HG03064 (cell line): ENCODE data around the gene GABBR1.

ENCODE experiments used
- ATAC-seq: cut with Tn5 transposase; IDR thresholded peaks from one replicate; pipeline ENCODE4 v1.9.1; 2021; ENCODE audit warnings: low read depth; ENCODE audit not compliant: unreplicated experiment

GABBR1 gene

DNA sequence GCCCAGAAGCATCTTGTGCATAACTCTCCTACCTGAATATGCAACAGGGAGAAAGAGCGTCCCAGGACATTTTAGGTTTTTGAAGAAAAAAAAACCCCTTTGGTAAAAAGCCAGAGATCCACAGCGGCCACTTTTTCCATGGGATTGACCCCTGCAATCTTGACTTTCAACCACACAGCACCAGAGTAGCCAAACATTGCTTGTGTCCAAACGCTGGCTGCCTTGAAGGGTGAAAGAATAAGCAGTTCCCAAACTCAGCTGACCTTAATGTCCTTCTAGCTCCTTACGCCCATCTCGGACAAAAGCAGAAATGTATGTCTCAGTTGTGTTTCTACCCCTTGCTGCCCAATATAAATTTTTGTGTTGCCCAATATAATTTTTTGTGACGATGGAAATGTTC, 22.7 kb upstream of the GABBR1 start:
- no peak for ATAC-seq

DNA sequence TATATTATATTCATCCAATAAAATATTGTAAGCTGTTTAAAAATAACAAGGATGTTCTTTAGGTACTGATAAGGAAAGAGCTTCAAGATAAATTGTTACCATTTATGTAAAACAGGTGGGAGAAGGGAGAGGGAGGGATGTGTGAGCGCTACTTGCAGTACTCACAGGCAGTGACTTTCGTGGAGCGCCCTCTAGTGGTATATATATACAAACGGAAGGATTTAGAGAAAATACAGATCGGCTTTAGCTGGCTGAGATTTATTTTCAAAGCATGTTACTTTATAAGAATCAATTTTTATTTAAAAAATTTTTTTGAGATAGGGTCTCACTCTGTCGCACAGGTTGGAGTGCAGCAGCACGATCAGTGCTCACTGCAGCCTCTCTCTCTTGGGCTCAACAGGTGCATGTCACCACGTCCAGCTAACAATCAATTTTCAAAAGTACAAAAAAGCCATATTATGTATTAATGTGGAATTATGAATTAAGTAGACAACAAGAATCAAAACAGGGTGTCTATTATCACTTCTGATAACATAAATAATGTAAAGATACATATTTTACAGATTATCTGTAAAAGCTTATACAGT, 20.6 kb upstream of the GABBR1 start:
- ATAC-seq: no peak

DNA sequence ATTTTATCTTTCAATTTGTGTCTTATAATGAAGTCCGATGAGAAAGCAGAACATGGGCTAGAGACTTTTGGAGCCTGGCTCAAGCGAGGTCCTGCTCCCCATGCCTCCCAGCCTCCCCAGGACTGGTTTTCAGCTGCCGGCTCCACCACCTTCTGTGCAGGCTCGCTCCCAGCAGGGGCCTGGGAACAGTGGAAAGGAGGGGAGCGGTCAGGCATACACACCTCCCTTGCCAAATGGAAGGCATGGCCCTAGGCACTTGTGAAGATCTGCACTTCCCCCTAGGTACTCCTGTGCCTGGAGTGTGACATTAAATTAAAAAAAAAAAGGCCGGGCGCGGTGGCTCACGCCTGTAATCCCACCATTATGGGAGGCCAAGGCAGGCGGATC, 19.2 kb upstream of the GABBR1 start:
- no peak for ATAC-seq

DNA sequence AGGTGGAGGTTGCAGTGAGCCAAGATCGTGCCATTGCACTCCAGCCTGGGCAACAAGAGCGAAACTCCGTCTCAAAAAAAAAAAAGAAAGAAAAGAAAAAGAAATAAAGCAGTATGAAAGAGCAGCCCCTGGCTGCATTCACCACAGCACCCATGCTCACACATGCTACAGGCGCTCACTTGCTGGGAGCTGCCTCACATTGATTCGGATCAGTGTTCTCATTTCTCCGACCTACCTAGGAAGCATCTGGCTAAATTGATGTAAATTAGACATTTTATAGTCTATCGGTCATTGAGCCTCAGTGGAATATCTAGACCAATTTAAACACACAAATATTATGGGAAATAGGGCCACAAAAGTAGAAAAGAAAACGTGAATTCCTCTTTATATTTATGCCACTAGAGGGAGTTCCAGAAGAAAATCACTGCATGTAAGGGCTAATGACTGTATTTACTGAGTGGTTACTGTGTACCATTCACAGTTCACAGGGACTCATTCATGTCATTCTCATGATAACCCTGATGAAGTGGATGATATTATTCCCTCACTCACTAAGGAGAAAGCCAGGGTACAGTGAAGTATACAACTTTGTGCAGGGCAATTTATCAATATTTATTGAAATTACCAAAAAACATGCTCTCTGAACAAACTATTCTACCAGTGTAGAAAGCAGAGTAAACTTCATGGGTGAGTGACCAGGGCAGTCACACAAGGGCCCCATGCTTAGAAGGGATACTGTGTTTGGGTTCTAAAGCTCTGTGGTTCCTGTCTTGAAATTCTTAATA, 18.6 kb upstream of the GABBR1 start:
- no peak for ATAC-seq

DNA sequence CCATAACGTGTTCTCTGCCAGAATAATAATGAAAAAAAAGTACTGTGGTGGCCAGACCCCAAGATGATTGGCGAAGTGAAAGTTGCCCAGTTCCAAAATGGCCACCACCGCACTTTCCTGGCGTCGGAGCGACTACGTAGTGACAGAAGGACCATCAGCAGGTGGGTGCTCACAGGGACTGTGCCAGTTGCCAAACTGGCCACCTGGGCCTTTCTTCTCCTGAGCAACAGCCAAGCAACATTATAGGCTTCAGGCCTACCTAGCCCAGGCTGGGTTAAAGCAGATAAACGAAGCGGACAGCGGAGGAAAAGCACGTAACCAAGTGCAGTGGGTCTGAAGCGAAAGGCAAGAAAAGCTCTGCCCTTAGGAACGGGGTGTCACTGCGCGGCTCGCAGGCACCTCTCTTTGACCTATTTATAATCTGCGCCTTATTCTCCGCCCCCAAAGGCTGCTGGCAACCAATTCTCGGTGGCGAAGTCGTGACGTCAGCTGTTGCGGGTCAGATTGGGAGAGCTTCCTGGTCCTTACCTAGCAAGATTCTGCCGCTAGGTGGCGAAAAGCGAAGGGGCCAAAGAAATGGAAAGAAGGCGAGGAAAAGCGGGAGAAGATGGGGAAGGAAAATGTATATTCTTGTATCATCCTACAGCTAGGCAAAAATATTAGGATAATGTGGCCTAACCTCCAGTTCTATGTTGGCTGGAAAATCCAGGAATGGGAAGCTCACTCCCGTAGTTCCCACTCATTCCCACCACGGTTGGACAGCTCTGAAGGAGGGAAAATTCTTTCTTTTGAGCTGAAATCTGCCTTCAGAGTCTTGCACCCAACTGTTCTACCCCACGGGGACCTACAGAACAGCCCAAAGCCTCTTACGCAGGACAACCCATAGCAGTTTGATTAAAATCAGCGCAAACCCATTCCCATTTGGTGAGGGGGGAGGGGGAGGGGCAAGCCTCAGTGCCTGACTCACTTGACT, 17.0 kb upstream of the GABBR1 start:
- peak; percentile 94 for ATAC-seq

DNA sequence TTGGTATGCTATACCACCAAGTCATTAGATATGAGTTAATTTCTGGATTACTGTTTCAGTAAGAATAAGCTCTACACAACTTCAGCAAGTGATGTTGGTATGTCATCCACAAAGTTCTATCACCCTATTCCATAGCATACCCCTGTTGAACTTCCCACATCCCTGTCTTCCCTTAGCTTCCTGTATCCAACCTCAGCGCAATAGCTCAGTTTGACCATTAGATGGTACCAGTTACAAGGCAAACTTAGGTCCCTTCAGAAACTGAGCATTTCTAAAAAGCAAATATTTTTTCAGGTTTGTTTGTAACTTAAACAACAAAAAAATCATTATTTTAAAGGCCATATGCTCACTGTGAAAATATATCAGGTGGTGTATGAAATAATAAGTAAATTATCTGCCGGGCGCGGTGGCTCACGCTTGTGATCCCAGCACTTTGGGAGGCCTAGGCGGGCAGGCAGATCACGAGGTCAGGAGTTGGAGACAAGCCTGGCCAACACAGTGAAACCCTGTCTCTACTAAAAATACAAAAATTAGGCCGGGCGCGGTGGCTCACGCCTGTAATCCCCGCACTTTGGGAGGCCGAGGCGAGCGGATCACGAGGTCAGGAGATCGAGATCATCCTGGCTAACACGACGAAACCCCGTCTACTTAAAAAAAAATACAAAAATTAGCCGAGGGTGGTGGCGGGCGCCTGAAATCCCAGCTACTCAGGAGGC, 15.1 kb upstream of the GABBR1 start:
- ATAC-seq: no peak

DNA sequence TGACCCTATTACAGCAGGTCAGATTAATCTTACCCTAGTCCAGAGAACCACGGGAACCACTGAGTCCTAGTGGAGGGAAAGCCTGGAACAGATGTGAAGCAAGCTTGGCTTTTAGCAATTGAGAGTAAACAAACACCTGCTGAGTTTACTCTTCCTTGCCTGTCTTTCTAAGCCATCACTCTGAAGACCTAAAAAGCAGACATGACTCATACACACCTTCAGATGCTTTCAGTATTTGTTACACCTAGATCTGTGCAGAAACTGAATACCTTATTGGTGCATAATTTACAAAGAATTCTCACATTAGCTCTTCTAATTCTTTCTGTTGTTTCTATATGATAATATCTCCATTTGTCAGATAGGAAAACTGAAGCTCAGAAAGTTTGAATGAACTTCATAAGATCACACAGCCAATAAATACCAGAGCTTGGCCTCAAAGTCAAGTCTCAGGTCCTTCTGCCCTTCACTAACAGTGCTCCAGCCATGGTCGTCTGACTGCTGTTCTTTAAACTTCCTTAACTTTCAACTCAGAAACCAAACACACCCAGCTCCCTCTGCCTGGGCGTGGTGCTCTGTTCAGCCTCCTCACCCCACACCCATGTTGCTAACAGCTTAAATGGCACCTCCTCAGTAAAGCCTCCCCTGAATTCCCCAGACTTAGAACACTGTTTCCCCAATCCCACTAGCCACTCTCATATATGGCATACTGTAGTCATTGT, 8.6 kb upstream of the GABBR1 start:
- no peak for ATAC-seq

DNA sequence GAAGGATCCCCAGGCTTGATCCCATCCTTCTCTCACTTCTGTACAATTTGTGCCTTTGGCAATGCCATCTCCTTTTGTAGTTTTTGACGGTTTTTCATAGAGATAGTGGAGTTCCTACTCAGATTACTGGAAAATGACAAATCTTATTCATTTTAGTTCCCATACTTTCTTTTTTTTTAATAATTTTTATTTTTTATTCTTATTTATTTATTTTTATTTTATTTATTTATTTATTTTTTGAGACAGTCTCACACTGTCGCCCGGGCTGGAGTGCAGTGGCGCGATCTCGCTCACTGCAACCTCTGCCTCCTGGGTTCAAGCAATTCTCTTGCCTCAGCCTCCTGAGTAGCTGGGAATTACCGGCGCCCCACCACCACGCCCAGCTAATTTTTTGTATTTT, 4.3 kb upstream of the GABBR1 start:
- ATAC-seq: no peak

DNA sequence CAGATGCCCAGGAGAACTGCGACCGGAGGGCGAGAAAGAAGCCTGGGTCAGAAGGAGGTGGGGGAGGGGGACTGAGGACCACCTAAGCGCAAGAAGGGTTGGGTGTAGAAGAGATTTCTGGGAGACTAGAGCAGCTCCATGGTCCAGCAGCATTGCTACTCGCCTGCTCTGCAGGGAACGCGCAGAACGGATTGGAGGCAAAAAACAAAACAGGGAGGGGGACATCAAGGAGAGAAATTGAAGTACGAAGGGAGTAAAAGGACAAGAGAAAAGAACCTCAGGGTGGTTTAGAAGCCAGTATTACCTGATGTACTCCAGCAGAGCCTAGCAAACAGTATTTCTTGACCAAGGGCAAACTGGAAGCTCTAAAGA, 537 bp upstream of the GABBR1 start:
- peak; percentile 12 for ATAC-seq

DNA sequence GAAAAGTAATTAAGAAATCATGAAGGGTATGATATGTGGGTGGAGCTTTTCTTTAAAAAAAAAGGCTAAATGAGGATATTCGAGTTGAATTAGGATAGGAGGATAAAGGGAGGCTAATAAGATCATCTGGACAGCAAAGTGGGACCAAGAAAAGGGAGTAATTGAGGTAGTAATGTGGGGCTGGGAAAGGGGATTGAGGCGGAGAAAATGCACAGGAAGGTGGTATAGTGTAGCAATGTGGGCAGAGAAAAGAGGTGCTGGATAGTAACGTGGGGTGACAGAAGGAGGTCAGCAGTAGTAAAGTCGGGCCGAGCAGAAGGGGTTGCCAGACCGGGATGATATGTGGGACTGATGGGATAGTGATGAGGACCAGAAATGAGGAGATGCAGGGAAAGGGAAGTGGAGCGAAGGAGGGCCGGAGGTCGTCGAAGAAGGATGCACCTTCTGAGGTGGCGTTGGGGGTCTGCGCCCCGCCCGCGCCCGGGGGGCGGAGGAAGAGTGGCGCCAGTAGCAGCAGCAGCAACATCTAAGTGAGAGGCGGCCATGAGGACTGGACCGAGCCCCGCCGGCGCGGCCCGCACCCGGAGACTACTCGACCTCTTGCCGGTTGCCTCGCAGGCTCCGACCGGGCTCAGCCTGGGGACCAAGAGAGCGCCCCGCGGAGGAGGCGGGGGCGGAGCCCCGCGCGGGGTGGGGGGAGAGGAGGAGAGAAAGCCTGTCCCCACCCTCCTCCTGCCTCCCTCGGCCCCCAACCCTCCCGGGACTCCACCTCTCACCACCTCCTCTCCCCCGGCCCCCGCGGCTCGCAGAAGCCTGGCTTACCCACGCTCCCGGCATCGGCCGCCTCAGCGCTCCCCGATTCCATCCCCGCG, 887 bp downstream of the GABBR1 start:
- peak; percentile 15 for ATAC-seq

DNA sequence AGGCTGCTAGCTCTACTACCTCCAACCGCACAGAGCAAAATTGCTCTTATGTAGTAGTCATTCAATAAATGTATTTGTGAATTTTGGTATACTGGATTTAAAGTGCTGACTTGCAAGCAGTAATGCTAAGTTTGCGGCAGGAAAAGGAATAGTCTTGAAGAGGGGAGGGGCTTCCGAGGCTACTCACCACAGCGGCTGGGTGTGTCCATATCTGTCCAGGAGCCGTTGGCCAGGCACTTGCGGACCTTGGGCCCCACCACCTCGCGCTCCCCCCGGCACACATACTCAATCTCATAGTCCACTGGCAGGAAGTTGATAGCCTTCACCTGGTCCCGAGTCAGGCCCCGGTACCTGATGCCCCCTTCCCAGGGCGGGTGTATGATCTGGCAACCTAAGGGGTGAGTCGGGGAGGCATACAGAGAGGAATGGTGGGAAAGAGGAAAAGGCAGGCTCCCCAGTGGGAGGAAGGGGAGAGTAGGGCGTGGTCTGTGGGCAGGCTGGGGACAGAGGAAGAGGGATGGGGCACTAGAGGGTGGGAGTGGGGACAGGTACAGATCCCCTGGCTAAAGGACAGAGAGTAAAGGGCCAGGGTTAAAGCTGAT, 1.7 kb downstream of the GABBR1 start:
- ATAC-seq: no peak

DNA sequence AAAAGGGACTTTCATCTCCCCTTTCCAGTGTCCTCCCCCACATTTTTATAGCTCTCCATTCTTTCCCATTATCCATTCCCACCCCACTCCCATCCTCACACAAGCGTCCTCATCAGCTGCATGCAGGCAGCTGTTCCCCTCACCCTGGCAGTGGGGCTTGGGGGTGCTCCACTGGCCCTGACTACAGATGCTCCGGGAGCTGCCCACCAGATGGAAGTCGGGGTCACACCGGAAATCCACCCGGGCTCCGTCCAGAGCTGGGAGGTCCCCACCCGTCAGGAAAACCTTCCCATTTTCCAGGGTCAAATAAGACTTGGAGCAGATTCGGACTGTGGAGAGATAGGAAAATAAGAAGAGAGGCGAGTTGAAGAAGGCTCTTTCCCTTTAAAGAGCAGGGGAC, 2.7 kb downstream of the GABBR1 start:
- ATAC-seq: no peak

DNA sequence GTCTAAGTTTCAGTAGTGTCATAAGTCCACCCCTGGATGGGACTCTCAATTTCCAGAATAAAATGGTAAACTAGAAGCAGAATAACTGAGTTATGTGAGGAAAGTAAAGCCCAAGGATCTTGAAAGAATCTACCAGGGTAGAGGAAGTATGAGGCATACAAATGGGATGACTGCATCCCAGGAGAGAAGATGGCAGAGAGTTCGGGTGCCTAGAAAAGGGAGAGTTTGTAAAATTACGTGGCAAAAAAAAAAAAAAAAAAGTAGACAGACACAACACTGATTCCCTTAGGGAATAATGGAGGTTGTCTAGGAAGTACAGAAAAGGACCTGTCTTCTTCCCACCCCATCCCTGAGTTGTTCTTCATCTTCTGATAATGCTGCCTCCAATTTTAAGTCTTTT, 3.4 kb downstream of the GABBR1 start:
- no peak for ATAC-seq

DNA sequence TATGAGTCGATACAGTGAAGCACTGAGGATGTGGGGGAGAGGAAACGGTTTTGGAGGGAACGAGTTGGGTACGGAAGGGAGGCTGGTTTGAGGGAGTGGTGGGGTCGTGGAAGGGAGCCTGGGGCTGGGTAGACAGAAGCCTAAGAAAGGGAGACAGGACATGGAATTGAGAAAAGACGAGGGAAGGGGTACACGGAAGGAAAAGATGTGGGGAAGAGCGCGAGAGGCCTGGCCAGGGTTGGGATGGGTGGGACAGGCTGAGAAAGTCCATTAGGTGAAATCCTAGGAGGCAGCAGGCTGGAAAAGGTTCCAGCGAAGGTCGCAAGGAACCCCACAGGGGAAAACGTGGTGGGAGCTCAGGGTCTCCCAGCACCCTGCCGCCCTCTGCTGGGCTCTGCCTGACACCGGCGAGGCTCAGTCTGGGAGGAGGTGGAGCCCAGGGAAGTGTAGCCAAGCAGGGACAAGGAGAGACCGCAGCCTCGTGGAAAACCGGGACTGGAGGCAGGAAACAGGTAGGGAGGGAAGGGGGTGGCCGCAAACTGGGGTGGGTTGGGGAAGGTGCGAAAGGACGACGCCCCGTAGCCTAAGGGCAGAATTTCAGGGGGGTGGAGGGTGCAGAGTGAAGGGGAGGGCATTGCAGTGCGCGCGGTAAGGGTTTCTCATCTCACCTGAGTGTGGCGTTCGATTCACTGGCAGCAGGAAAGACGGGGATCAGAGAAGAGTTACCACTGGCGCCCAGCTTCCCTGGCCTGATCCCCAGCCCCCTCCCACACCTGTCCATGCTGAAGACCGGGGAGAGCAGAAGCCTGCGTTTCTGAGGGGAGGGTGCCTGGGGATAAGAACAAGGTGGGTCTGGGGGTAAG, 4.3 kb downstream of the GABBR1 start:
- ATAC-seq: no peak

DNA sequence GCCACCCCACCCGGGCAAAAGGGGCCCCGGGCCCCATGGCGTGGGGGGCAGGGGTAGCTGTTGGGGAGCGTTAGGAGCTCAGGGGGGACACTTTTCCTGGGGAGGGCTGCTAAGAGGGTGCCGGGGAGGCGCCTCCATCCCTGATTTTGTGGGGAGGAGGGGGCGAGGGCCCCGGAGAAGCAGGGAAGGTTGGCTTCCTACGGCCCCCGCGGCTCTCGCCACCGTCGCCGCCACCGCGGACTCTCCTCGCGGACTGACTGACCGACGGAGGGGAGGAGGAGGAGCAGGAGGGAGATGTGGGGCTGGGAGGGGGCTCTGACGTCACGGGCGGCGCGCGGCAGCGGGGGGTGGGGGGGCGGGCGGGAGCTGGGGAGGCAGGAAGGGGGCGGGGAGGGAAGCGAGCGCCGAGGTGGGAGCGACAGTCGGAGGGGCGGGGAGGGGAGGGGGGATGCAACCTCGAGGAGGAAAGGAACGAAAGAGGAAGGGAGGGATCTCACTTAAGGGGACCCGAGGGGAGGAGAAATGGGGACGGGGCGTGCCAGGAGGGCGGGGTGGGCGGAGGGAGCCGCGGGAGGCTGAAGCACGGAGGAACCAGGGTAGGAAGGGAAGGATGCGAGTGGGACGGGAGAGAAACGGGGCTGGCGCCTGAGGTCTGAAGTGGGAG, 5.1 kb downstream of the GABBR1 start:
- no peak for ATAC-seq

DNA sequence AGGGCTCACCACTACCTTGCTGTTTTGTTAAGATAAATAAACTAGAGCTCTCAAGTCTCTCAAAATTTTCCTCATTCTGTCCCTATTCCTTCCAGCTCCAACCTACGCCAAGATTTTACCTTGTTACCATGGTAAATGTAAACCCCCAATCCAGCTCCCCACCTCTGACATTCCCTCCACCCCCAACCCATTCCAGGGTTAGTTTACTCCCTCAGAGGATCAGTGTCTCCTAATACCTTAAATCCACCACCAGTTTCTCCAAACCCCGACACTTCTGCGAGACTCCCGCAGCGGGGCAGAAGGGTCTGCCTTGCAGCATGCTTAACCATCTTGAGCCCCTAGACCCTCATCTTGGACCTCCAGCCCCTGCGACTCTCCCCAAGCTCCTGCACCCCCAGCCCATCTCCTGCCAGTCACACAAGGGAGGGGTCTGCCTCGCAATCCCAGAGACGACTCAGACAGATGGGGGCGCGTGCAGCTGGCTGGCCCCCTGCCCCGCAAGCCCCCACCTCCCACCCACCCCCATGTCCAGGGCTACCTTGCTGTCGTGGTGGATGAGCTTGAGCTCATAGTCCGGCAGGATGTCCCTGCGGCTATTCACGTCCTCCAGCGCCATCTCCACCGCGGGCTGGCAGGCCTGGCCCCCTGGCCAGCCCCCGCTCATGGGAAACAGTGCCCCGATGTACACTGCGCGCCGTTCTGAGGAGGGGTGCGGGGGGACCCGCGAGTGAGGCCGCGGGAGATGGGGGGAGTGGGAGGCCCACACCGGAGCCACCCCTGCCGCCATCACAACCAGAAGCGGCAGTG, 5.8 kb downstream of the GABBR1 start:
- ATAC-seq: no peak
